LNCaP clone FGC (cell line): Measurements from ENCODE around the gene TRAPPC14.
A peak's percentile ranks its signal among the peaks of the same experiment; 100 is the strongest.
"Not testable (repeated sequence)": the region's sequence is repeated elsewhere in the genome, so short reads cannot be mapped to it uniquely, and the experiment has no call there.

Experiments used
- DNase-seq: peaks from one replicate; pipeline ENCODE4 v3.0.0-alpha.2; 2011; ENCODE audit warnings: low read depth
- H3K4me3 ChIP-seq: 2 replicates; pipeline ENCODE4 v1.5.1; 2011; ENCODE audit warnings: mild to moderate bottlenecking, low read depth, low read length, control low read depth
- CTCF ChIP-seq: IDR thresholded peaks from 2 replicates; pipeline ENCODE4 v1.5.1; 2012; ENCODE audit warnings: mild to moderate bottlenecking; ENCODE audit not compliant: control insufficient read depth, insufficient read depth; ENCODE audit errors: extremely low read depth

TRAPPC14 gene

GRCh38 chr7:100158229-100159098 lies at the start of gene TRAPPC14:
TRAPPC14 (minus strand) TSS chr7:100158723; CDS start chr7:100158499, 224 bp downstream.
- H3K4me3 ChIP-seq = peak within 1 kb of the TSS; percentile 76
- TF ChIP-seq CTCF = no peak
- DNase-seq = no peak

- H3K4me3 ChIP-seq = no peak overlapping the region
- no peak for TF ChIP-seq CTCF
- no peak for DNase-seq
Measured at GRCh38 chr7:100204454-100204853, 45.9 kb upstream of the TRAPPC14 start.

- no peak overlapping the region for H3K4me3 ChIP-seq
- TF ChIP-seq CTCF = no peak
- no peak for DNase-seq
Measured at GRCh38 chr7:100200693-100201092, 42.2 kb upstream of the TRAPPC14 start.

- TF ChIP-seq CTCF = no peak
- no peak overlapping the region for H3K4me3 ChIP-seq
Measured at GRCh38 chr7:100198266-100198665, 39.7 kb upstream of the TRAPPC14 start.

GRCh38 chr7:100195901-100196322 lies 37.4 kb upstream of the TRAPPC14 start:
- DNase-seq, H3K4me3 ChIP-seq: not testable (repeated sequence)

More at GRCh38 chr7:100198266-100198665, 39.7 kb upstream of the TRAPPC14 start:
- DNase-seq = no peak

- no peak for DNase-seq
- no peak overlapping the region for H3K4me3 ChIP-seq
- no peak for TF ChIP-seq CTCF
Measured at GRCh38 chr7:100195222-100195621, 36.7 kb upstream of the TRAPPC14 start.

GRCh38 chr7:100192969-100193368 lies 34.4 kb upstream of the TRAPPC14 start:
- no peak for TF ChIP-seq CTCF
- H3K4me3 ChIP-seq = no peak overlapping the region
- DNase-seq = no peak

GRCh38 chr7:100192281-100192862 lies 33.8 kb upstream of the TRAPPC14 start:
- not testable (repeated sequence) for H3K4me3 ChIP-seq, DNase-seq
